D721Med (cell line): ENCODE results near the gene NUBP1.

ENCODE experiments used
- DNase-seq: peaks from one replicate; pipeline ENCODE4 v3.0.0; 2011; ENCODE audit warnings: low spot score; ENCODE audit not compliant: insufficient read length
- FAIRE-seq: peaks from 2 replicates; lab custom pipeline; 2011; peaks lifted over from hg19 to GRCh38; lab: Jason Lieb, UNC
- CTCF ChIP-seq: IDR thresholded peaks from 2 replicates; pipeline ENCODE4 v1.5.1; 2012; ENCODE audit warnings: mild to moderate bottlenecking, control low read depth; ENCODE audit not compliant: insufficient read depth; ENCODE audit errors: missing control alignments

Gene NUBP1

DNA sequence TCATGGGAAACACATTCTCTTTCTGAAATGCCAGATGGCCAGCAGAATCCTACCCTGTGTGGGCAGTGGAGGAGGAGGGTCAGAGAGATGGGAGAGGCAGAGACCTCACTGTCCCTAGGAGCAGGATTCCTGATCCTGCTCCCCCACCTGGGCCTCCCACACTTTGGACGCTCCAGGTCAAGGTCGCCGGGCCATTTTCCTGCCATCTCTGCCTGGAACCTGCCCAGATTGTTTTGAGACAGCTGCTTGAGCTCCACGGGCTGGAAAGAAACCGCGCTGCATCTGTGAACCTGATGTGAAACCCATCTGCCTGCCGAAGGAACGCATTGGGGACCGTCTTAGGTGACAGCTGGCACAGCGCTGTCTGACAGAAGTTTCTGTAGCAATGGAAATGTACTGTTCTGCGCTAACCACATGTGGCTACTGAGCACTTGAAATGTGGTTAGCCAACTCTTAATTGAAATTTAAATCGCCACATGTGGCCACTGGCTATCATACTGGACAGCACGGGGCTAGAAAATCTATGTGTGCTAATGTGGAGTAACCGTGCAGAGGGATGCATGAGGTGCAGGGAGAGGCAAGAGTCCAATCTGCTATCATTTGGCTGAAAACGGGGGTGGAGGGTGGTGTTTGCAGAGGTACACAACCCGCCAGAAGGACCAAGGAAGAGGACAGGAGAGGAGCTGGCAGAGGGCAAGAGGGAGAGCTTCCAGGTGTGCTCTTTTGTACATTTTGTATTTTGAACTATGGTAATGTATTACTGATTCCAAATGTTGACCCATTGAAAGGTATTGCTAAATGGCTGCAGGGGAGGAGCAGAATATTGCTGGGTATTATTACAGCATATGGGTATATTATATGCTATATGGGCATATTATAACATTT, 15.4 kb upstream of the NUBP1 start:
- no peak for FAIRE-seq
- TF ChIP-seq CTCF, result no peak
- no peak for DNase-seq

- DNase-seq, result no peak
- TF ChIP-seq CTCF, result peak; percentile 9
- FAIRE-seq, result no peak
Measured at GRCh38 chr16:10729104-10730048, 14.3 kb upstream of the NUBP1 start.

DNA sequence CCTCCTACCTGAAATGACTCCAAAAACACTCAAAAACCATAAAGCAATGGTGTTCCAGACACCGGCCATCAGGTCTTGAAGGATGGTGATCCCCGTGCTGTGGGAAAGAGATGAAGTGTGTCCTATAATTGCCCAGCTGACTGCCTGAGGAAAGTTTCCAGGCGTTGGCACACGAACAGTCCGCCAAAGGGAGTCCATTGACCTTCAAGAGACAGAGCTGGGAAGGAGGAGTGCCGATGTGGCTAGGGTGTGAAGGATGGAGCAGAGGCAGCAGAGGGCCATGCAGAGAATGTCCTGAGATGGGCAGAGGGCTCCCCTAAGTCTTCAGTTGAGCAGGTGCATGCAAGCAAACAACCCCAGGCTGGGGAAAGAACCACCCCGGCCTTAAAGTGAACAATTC, 11.9 kb upstream of the NUBP1 start:
- no peak for TF ChIP-seq CTCF
- FAIRE-seq (no peak), DNase-seq (no peak)

DNA sequence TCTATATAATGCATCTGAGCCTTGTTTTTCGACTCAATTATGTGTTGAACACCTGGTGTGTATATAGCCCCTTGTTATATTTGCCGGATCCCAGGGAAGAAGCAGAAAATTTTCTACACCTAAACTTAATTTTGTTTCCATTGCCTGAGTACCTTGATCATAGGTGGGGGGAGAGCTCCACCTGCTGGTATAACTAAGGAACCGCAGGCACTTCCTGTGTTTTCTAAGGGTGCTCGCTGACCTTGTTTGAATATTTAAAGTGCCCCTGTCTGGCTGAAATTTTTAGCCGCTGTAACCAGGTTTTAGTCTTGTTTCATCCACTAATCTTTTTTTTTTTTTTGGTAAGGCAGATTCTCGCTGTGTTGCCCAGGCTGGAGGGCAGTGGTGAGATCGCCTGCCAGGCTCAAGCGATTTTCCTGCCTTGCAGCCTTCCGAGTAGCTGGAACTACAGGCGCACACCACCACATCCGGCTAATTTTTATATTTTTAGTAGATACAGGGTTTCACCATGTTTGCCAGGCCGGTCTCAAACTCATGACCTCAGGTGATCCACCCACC, 6.5 kb upstream of the NUBP1 start:
- peak; percentile 93 for TF ChIP-seq CTCF
- FAIRE-seq (no peak), DNase-seq (peak; percentile 37)

GRCh38 chr16:10738231-10739077, 5.2 kb upstream of the NUBP1 start:
- TF ChIP-seq CTCF, result no peak
- no peak for FAIRE-seq
- DNase-seq, result no peak
